CD4-positive, alpha-beta T cell treated with Interleukin-2 at 100 ng/mL for 4 hours (primary cell): ENCODE measurements around the gene PPARA.

Source experiments
- DNase-seq: peaks from one replicate; pipeline ENCODE4 v3.0.0-alpha.2; 2020; ENCODE audit warnings: low spot score

The PPARA gene

GRCh38 chr22:46214149-46214548 is 63.8 kb downstream of the PPARA start:
- no peak for DNase-seq

- DNase-seq = no peak
Measured at GRCh38 chr22:46214616-46215015, 64.3 kb downstream of the PPARA start.

GRCh38 chr22:46219636-46220035 is 69.3 kb downstream of the PPARA start:
- peak; percentile 10 for DNase-seq

- DNase-seq = no peak
Measured at GRCh38 chr22:46220921-46221320, 70.6 kb downstream of the PPARA start.

GRCh38 chr22:46224044-46224897 is 73.9 kb downstream of the PPARA start:
- no peak for DNase-seq

GRCh38 chr22:46224898-46225290 is 74.6 kb downstream of the PPARA start:
- no peak for DNase-seq

GRCh38 chr22:46225631-46226030 is 75.3 kb downstream of the PPARA start:
- no peak for DNase-seq

- DNase-seq = no peak
Measured at GRCh38 chr22:46226577-46226976, 76.3 kb downstream of the PPARA start.

- DNase-seq = no peak
Measured at GRCh38 chr22:46229701-46230100, 79.4 kb downstream of the PPARA start.

GRCh38 chr22:46230262-46230901 is 80.1 kb downstream of the PPARA start:
- no peak for DNase-seq

- no peak for DNase-seq
Measured at GRCh38 chr22:46233231-46233630, 82.9 kb downstream of the PPARA start.

GRCh38 chr22:46234969-46235368 is 84.6 kb downstream of the PPARA start:
- DNase-seq = no peak

GRCh38 chr22:46237453-46238124 is 87.3 kb downstream of the PPARA start:
- DNase-seq = no peak

- no peak for DNase-seq
Measured at GRCh38 chr22:46238541-46238940, 88.2 kb downstream of the PPARA start.

- no peak for DNase-seq
Measured at GRCh38 chr22:46239261-46240048, 89.1 kb downstream of the PPARA start.

GRCh38 chr22:46240073-46240472 is 89.7 kb downstream of the PPARA start:
- no peak for DNase-seq

GRCh38 chr22:46240506-46240905 is 90.2 kb downstream of the PPARA start:
- DNase-seq = no peak

GRCh38 chr22:46240907-46241306 is 90.6 kb downstream of the PPARA start:
- DNase-seq = no peak

- no peak for DNase-seq
Measured at GRCh38 chr22:46241396-46242007, 91.2 kb downstream of the PPARA start.

GRCh38 chr22:46242076-46242475 is 91.8 kb downstream of the PPARA start:
- no peak for DNase-seq

GRCh38 chr22:46244771-46245170 is 94.4 kb downstream of the PPARA start:
- no peak for DNase-seq

GRCh38 chr22:46245511-46245910 is 95.2 kb downstream of the PPARA start:
- no peak for DNase-seq
